Small intestine (tissue), 7 donors: ENCODE results near the gene UBIAD1. TPM values are rescaled to one million over a fixed set of nuclear protein-coding genes. Genes with fewer than 3 reads are reported as not detected.

Experiments
- DNase-seq, 2 donors: peaks; one replicate each; pipeline versions ENCODE4 v3.0.0 to v3.0.0-alpha.2; 2013
- FAIRE-seq: peaks from 2 replicates; lab custom pipeline; 2012; peaks lifted over from hg19 to GRCh38; lab: Jason Lieb, UNC
- H3K27ac ChIP-seq, 3 donors: one replicate each; pipeline ENCODE4 v1.5.1; 2013; ENCODE audit warnings: low read length in 2 of 3, mild to moderate bottlenecking in 2 of 3, control low read depth in 1 of 3, inconsistent platforms in 1 of 3, low read depth in 1 of 3, moderate library complexity in 1 of 3
- H3K27me3 ChIP-seq, 3 donors: one replicate each; pipeline ENCODE4 v1.6.1; 2013; ENCODE audit warnings: low read length in 3 of 3, inconsistent platforms in 1 of 3; ENCODE audit not compliant: control insufficient read depth in 3 of 3, insufficient read depth in 3 of 3
- H3K36me3 ChIP-seq, 3 donors: one replicate each; pipeline ENCODE4 v1.6.1; 2013; ENCODE audit warnings: low read length in 3 of 3, inconsistent platforms in 1 of 3, low read depth in 1 of 3, mild to moderate bottlenecking in 1 of 3, moderate library complexity in 1 of 3; ENCODE audit not compliant: control insufficient read depth in 3 of 3, insufficient read depth in 2 of 3
- H3K4me1 ChIP-seq, 3 donors: one replicate each; pipeline ENCODE4 v1.6.1; 2013; ENCODE audit warnings: low read length in 2 of 3, inconsistent platforms in 1 of 3, low read depth in 1 of 3, mild to moderate bottlenecking in 1 of 3, moderate library complexity in 1 of 3; ENCODE audit not compliant: control insufficient read depth in 3 of 3, insufficient read depth in 2 of 3
- H3K4me3 ChIP-seq, 3 donors: one replicate each; pipeline ENCODE4 v1.5.1; 2013; ENCODE audit warnings: low read length in 3 of 3, control low read depth in 1 of 3, inconsistent platforms in 1 of 3, low read depth in 1 of 3, mild to moderate bottlenecking in 1 of 3, moderate library complexity in 1 of 3
- H3K9me3 ChIP-seq, 2 donors: one replicate each; pipeline ENCODE4 v1.6.1; 2013; ENCODE audit warnings: low read depth in 1 of 2, low read length in 1 of 2; ENCODE audit not compliant: control insufficient read depth in 2 of 2, insufficient read depth in 1 of 2
- WGBS, 3 donors: extraction: QIAGEN DNeasy Blood & Tissue Kit; methylation state at CpG; one replicate each; pipeline ENCODE4 v1.1.7; 2013; 5-methylcytosine and 5-hydroxymethylcytosine counted together
- polyA plus RNA-seq, 4 donors: library from polyadenylated mRNA; stranded (reverse) in 3 of 4; unstranded in 1 of 4; fragments of 200-250 nt in 3 of 4; fragments of 120-200 nt in 1 of 4; gene quantifications; one replicate each; pipeline versions ENCODE4 v1.2.1 to v1.2.3, GENCODE V29; 2013
- donor health status: healthy with polysubstance abuse.
- donor health status: control.
- donor health status: control.
- donor health status: Bipolar disorder and iron deficiency.
- donor health status: healthy.

Gene UBIAD1
- polyA plus RNA-seq, 4 donors, result 3.2 to 12.8 (median 7.3) TPM

- DNase-seq (no peak), FAIRE-seq (no peak)
- 60 to 81% (median 65%) methylated on average over 6 of the region's 6 CpGs for whole genome bisulfite sequencing, 3 donors
These were observed 35.8 kb downstream of the UBIAD1 start for GRCh38 chr1:11308699-11309224.

GRCh38 chr1:11309385-11309784 is 36.4 kb downstream of the UBIAD1 start:
- WGBS, 3 donors, result 87 to 92% (median 90%) methylated on average over 7 of the region's 7 CpGs
- no peaks in the 10 kb centered on the region for H3K36me3 ChIP-seq
- no peak overlapping the region for H3K27ac ChIP-seq
- no peaks in the 10 kb centered on the region for H3K4me1 ChIP-seq
- no peak for DNase-seq
- no peak overlapping the region for H3K4me3 ChIP-seq
- H3K27me3 ChIP-seq, result peaks cover 0 to 10% (median 2%) of the 10 kb centered on the region in 3 donors
- FAIRE-seq, result no peak
- no peaks in the 10 kb centered on the region for H3K9me3 ChIP-seq

More at GRCh38 chr1:11308699-11309224, 35.8 kb downstream of the UBIAD1 start:
- H3K36me3 ChIP-seq, result no peaks in the 10 kb centered on the region
- no peak overlapping the region for H3K4me3 ChIP-seq
- H3K9me3 ChIP-seq, result no peaks in the 10 kb centered on the region
- H3K4me1 ChIP-seq, result no peaks in the 10 kb centered on the region
- no peak overlapping the region for H3K27ac ChIP-seq
- peaks cover 0 to 10% (median 1%) of the 10 kb centered on the region in 3 donors for H3K27me3 ChIP-seq

- DNase-seq, result no peak
- FAIRE-seq, result no peak
- H3K27ac ChIP-seq, result no peak overlapping the region
- no peaks in the 10 kb centered on the region for H3K36me3 ChIP-seq
- no peaks in the 10 kb centered on the region for H3K4me1 ChIP-seq
- peaks cover 0 to 12% (median 2%) of the 10 kb centered on the region in 3 donors for H3K27me3 ChIP-seq
- WGBS, 3 donors, result 52 to 69% (median 57%) methylated on average over 15 of the region's 15 CpGs
- H3K4me3 ChIP-seq, result no peak overlapping the region
- no peaks in the 10 kb centered on the region for H3K9me3 ChIP-seq
These were observed 39.1 kb downstream of the UBIAD1 start for GRCh38 chr1:11311816-11312755.

GRCh38 chr1:11314959-11315358 is 42.0 kb downstream of the UBIAD1 start:
- DNase-seq, result no peak
- Histone ChIP-seq H3K4me1 (no peaks in the 10 kb centered on the region), H3K4me3 (no peak overlapping the region), H3K27me3 (peaks cover 0 to 14% (median 2%) of the 10 kb centered on the region in 3 donors), H3K9me3 (no peaks in the 10 kb centered on the region), H3K36me3 (no peaks in the 10 kb centered on the region), H3K27ac (no peak overlapping the region)
- WGBS, 3 donors, result 45 to 58% (median 46%) methylated on average over 8 of the region's 8 CpGs
- no peak for FAIRE-seq

GRCh38 chr1:11316701-11317100 is 43.7 kb downstream of the UBIAD1 start:
- Histone ChIP-seq H3K36me3 (no peaks in the 10 kb centered on the region), H3K27me3 (peaks cover 0 to 16% (median 2%) of the 10 kb centered on the region in 3 donors), H3K4me3 (no peak overlapping the region), H3K4me1 (no peaks in the 10 kb centered on the region), H3K9me3 (no peaks in the 10 kb centered on the region), H3K27ac (no peak overlapping the region)
- 41 to 66% (median 58%) methylated on average over 6 of the region's 6 CpGs for WGBS, 3 donors
- FAIRE-seq (no peak), DNase-seq (no peak)

DNA sequence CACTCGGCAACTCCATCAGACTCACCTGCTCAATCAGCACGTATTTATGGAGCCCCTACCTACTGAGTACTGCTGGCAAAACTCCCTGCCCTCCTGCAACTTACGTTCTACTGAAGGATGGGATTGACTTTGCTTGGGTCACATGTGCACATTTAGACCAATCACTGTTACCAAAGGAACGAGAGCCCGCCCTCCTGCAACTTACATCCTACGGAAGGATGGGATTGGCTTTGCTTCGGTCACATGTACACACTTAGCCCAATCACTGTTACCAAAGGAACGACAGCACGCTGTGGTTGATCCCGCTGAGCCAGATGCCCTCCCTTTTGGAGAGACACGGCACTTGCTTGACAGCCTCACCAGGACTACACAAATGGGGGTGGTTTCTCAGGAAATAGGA is 46.0 kb downstream of the UBIAD1 start:
- no peaks in the 10 kb centered on the region for H3K36me3 ChIP-seq
- no peaks in the 10 kb centered on the region for H3K4me1 ChIP-seq
- H3K27ac ChIP-seq, result no peak overlapping the region
- DNase-seq (no peak), FAIRE-seq (no peak)
- peaks cover 0 to 6% (median 0%) of the 10 kb centered on the region in 3 donors for H3K27me3 ChIP-seq
- no peaks in the 10 kb centered on the region for H3K9me3 ChIP-seq
- 84 to 86% (median 86%) methylated on average over 11 of the region's 11 CpGs for WGBS, 3 donors
- no peak overlapping the region for H3K4me3 ChIP-seq

- 14 to 17% (median 15%) methylated on average over 13 to 15 of the region's 15 CpGs for WGBS, 3 donors
- H3K4me3 ChIP-seq, result no peak overlapping the region
- H3K9me3 ChIP-seq, result no peaks in the 10 kb centered on the region
- no peak for FAIRE-seq
- H3K27me3 ChIP-seq, result peaks cover 0 to 8% (median 0%) of the 10 kb centered on the region in 3 donors
- no peaks in the 10 kb centered on the region for H3K4me1 ChIP-seq
- H3K27ac ChIP-seq, result no peak overlapping the region
- H3K36me3 ChIP-seq, result no peaks in the 10 kb centered on the region
- DNase-seq, result peak in 1 of 2 donors; percentile 33
These were observed 47.3 kb downstream of the UBIAD1 start for GRCh38 chr1:11320153-11320936.
